Karpas-422 (cell line): ENCODE measurements around the gene TPCN2. TPM values are rescaled to one million over a fixed set of nuclear protein-coding genes. Genes with fewer than 3 reads are reported as not detected.
A peak's percentile ranks its signal among the peaks of the same experiment; 100 is the strongest.

Source experiments
- DNase-seq: peaks from one replicate; pipeline ENCODE4 v3.0.0-alpha.2; 2015
- H2AFZ ChIP-seq: fragments of 200-600 bp; sonication (generic); 2 replicates; pipeline ENCODE4 v1.6.1; 2014; ENCODE audit warnings: antibody characterized with exemption, low read length, mixed read lengths
- H3K27ac ChIP-seq: fragments of 200-600 bp; sonication (generic); 2 replicates; pipeline ENCODE4 v1.5.1; 2014; ENCODE audit warnings: mild to moderate bottlenecking, low read length, moderate library complexity
- H3K27me3 ChIP-seq: fragments of 200-600 bp; sonication (generic); 2 replicates; pipeline ENCODE4 v1.6.1; 2014; ENCODE audit warnings: low read length, mixed read lengths
- H3K36me3 ChIP-seq: fragments of 200-600 bp; sonication (generic); 2 replicates; pipeline ENCODE4 v1.6.1; 2014; ENCODE audit warnings: low read length, mixed read lengths; ENCODE audit not compliant: insufficient read depth
- H3K4me1 ChIP-seq: fragments of 200-600 bp; sonication (generic); 2 replicates; pipeline ENCODE4 v1.6.1; 2014; ENCODE audit warnings: mild to moderate bottlenecking, low read length, mixed read lengths
- H3K4me2 ChIP-seq: fragments of 200-600 bp; sonication (generic); 2 replicates; pipeline ENCODE4 v1.6.1; 2014; ENCODE audit warnings: low read length, low read depth, mild to moderate bottlenecking; ENCODE audit not compliant: poor library complexity, severe bottlenecking
- H3K4me3 ChIP-seq: fragments of 200-600 bp; sonication (generic); 2 replicates; pipeline ENCODE4 v1.5.1; 2014; ENCODE audit warnings: mild to moderate bottlenecking, antibody characterized with exemption, low read length, mixed read lengths
- H3K79me2 ChIP-seq: fragments of 200-600 bp; sonication (generic); 2 replicates; pipeline ENCODE4 v1.6.1; 2014; ENCODE audit warnings: mild to moderate bottlenecking, low read length, mixed read lengths
- H3K9ac ChIP-seq: fragments of 200-600 bp; sonication (generic); 2 replicates; pipeline ENCODE4 v1.6.0; 2014; ENCODE audit warnings: low read length
- H3K9me2 ChIP-seq: fragments of 200-600 bp; sonication (generic), shearing (Covaris generic); replicated peaks from 2 replicates; pipeline ENCODE4 v1.6.0; 2014; ENCODE audit warnings: mild to moderate bottlenecking, low read length, moderate library complexity; ENCODE audit not compliant: insufficient read depth
- H3K9me3 ChIP-seq: fragments of 300-700, 200-600 bp; sonication (generic); 2 replicates; pipeline ENCODE4 v1.6.1; 2014; ENCODE audit warnings: low read length, mixed read lengths
- H4K20me1 ChIP-seq: fragments of 200-600 bp; sonication (generic); 2 replicates; pipeline ENCODE4 v1.6.1; 2014; ENCODE audit warnings: mild to moderate bottlenecking, antibody characterized with exemption, low read length, low read depth; ENCODE audit not compliant: insufficient read depth
- total RNA-seq: library from RNA; depleted of rRNA; stranded (reverse); fragments of >200 nt; shearing (Covaris generic); gene quantifications from 2 replicates; pipeline ENCODE4 v1.2.3, GENCODE V29; 2014; ENCODE audit warnings: low replicate concordance

TPCN2 gene
- total RNA-seq, 1 experiment from 2014 or later = 37.6 TPM

GRCh38 chr11:69083531-69084247 lies 35.0 kb downstream of the TPCN2 start:
- H3K9me2 ChIP-seq = no peaks in the 10 kb centered on the region
- no peak overlapping the region for H3K27ac ChIP-seq
- peaks cover 20% of the 10 kb centered on the region; the same call in 1 of the 2 replicates for H4K20me1 ChIP-seq
- H3K9me3 ChIP-seq = no peaks in the 10 kb centered on the region
- no peak for DNase-seq
- no peak overlapping the region for H2AFZ ChIP-seq
- H3K79me2 ChIP-seq = no peaks in the 10 kb centered on the region
- no peak overlapping the region for H3K4me2 ChIP-seq
- H3K4me3 ChIP-seq = no peak overlapping the region
- peaks cover 11% of the 10 kb centered on the region for H3K36me3 ChIP-seq
- no peak overlapping the region for H3K9ac ChIP-seq
- no peaks in the 10 kb centered on the region for H3K27me3 ChIP-seq
- H3K4me1 ChIP-seq = no peaks in the 10 kb centered on the region

- Histone ChIP-seq H3K4me3 (no peak overlapping the region), H3K9me2 (no peaks in the 10 kb centered on the region), H4K20me1 (peaks cover 23% of the 10 kb centered on the region; the same call in 1 of the 2 replicates), H3K9ac (no peak overlapping the region), H3K27me3 (no peaks in the 10 kb centered on the region), H3K27ac (no peak overlapping the region), H3K79me2 (no peaks in the 10 kb centered on the region), H3K4me2 (no peak overlapping the region), H3K4me1 (no peaks in the 10 kb centered on the region), H3K9me3 (no peaks in the 10 kb centered on the region), H2AFZ (no peak overlapping the region), H3K36me3 (peaks cover 18% of the 10 kb centered on the region)
- DNase-seq = no peak
Measured at GRCh38 chr11:69084371-69084770, 35.6 kb downstream of the TPCN2 start.

GRCh38 chr11:69085490-69086095 lies 36.9 kb downstream of the TPCN2 start:
- Histone ChIP-seq H3K4me3 (no peak overlapping the region), H3K79me2 (no peaks in the 10 kb centered on the region), H3K9me2 (no peaks in the 10 kb centered on the region), H3K27me3 (no peaks in the 10 kb centered on the region), H3K4me1 (no peaks in the 10 kb centered on the region), H3K9me3 (no peaks in the 10 kb centered on the region), H3K27ac (no peak overlapping the region), H4K20me1 (peaks cover 28% of the 10 kb centered on the region; the same call in 1 of the 2 replicates), H3K36me3 (peaks cover 29% of the 10 kb centered on the region), H3K9ac (no peak overlapping the region), H2AFZ (no peak overlapping the region), H3K4me2 (no peak overlapping the region)
- DNase-seq = no peak

- H3K9ac ChIP-seq = no peak overlapping the region
- H4K20me1 ChIP-seq = peaks cover 29% of the 10 kb centered on the region
- H3K27ac ChIP-seq = no peak overlapping the region
- H3K9me2 ChIP-seq = no peaks in the 10 kb centered on the region
- no peaks in the 10 kb centered on the region for H3K27me3 ChIP-seq
- H2AFZ ChIP-seq = no peak overlapping the region
- no peaks in the 10 kb centered on the region for H3K4me1 ChIP-seq
- DNase-seq = no peak
- no peak overlapping the region for H3K4me3 ChIP-seq
- peaks cover 33% of the 10 kb centered on the region for H3K36me3 ChIP-seq
- no peaks in the 10 kb centered on the region for H3K9me3 ChIP-seq
- no peaks in the 10 kb centered on the region for H3K79me2 ChIP-seq
- no peak overlapping the region for H3K4me2 ChIP-seq
Measured at GRCh38 chr11:69086152-69087132, 37.7 kb downstream of the TPCN2 start.

GRCh38 chr11:69087133-69087524 lies 38.4 kb downstream of the TPCN2 start:
- H3K9me2 ChIP-seq = no peaks in the 10 kb centered on the region
- no peak overlapping the region for H2AFZ ChIP-seq
- H3K27me3 ChIP-seq = no peaks in the 10 kb centered on the region
- no peaks in the 10 kb centered on the region for H3K79me2 ChIP-seq
- H3K27ac ChIP-seq = no peak overlapping the region
- peaks cover 36% of the 10 kb centered on the region for H3K36me3 ChIP-seq
- no peak overlapping the region for H3K4me3 ChIP-seq
- DNase-seq = no peak
- no peak overlapping the region for H3K4me2 ChIP-seq
- H3K9ac ChIP-seq = no peak overlapping the region
- H3K9me3 ChIP-seq = no peaks in the 10 kb centered on the region
- H3K4me1 ChIP-seq = no peaks in the 10 kb centered on the region
- H4K20me1 ChIP-seq = peaks cover 34% of the 10 kb centered on the region

- no peaks in the 10 kb centered on the region for H3K4me1 ChIP-seq
- no peaks in the 10 kb centered on the region for H3K27me3 ChIP-seq
- H3K9me3 ChIP-seq = no peaks in the 10 kb centered on the region
- no peak for DNase-seq
- H3K27ac ChIP-seq = no peak overlapping the region
- H3K9me2 ChIP-seq = no peaks in the 10 kb centered on the region
- H3K4me3 ChIP-seq = no peak overlapping the region
- no peak overlapping the region for H2AFZ ChIP-seq
- H3K4me2 ChIP-seq = no peak overlapping the region
- H3K9ac ChIP-seq = no peak overlapping the region
- peaks cover 41% of the 10 kb centered on the region for H4K20me1 ChIP-seq
- H3K36me3 ChIP-seq = peaks cover 43% of the 10 kb centered on the region
- no peaks in the 10 kb centered on the region for H3K79me2 ChIP-seq
Measured at GRCh38 chr11:69087811-69088210, 39.1 kb downstream of the TPCN2 start.

DNA sequence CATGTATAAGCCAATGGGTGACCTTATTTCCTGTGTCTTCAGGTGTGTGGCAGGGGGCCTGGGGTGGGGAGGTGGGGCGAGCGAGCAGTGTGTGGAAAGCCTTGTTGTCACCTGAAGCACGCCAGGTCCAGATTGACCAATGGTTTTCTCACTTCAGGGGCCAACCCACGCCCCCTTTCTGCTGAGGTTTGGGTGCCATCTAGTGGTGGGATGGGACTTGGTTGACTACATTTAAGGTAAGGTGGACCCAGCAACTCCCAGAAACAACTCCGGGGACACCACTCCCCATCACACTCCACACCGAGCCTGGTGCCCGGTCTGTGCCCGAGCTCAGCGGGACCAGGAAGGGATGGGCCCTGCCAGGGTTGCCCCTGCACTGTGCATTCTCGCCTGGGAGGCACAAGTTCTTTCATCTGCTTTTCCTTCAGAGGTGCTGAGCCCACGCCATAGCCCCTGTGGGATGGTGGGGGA lies 40.0 kb downstream of the TPCN2 start:
- no peak overlapping the region for H3K4me3 ChIP-seq
- H3K27me3 ChIP-seq = no peaks in the 10 kb centered on the region
- H2AFZ ChIP-seq = no peak overlapping the region
- H3K27ac ChIP-seq = no peak overlapping the region
- peak; percentile 92 for DNase-seq
- H3K9ac ChIP-seq = no peak overlapping the region
- H4K20me1 ChIP-seq = peaks cover 46% of the 10 kb centered on the region
- no peaks in the 10 kb centered on the region for H3K79me2 ChIP-seq
- H3K36me3 ChIP-seq = peaks cover 47% of the 10 kb centered on the region
- H3K4me1 ChIP-seq = no peaks in the 10 kb centered on the region
- H3K9me3 ChIP-seq = no peaks in the 10 kb centered on the region
- no peak overlapping the region for H3K4me2 ChIP-seq
- no peaks in the 10 kb centered on the region for H3K9me2 ChIP-seq

DNA sequence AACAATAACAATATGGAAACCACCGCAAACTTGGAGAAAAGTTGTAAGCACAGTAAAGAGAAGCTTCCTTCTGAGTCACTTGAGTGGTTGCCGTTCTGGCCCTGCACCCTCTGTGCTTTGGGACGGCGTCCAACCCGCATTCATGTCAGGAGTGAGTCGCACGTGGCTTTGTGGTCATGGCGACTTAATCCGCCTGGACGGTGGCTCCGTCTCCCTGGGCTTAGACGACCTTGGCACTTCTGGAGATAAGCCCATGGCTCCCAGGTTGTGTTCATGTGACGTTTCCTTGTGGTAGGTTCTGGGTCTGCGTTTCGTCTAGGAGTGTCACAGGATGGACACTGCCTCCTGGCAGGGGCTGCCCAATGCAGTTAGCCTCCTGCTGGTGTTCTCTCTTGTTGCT lies 40.5 kb downstream of the TPCN2 start:
- Histone ChIP-seq H4K20me1 (peaks cover 46% of the 10 kb centered on the region), H3K4me2 (no peak overlapping the region), H3K27me3 (no peaks in the 10 kb centered on the region), H2AFZ (no peak overlapping the region), H3K9ac (no peak overlapping the region), H3K36me3 (peaks cover 47% of the 10 kb centered on the region), H3K79me2 (no peaks in the 10 kb centered on the region), H3K9me3 (no peaks in the 10 kb centered on the region), H3K27ac (no peak overlapping the region), H3K9me2 (no peaks in the 10 kb centered on the region), H3K4me3 (no peak overlapping the region), H3K4me1 (no peaks in the 10 kb centered on the region)
- DNase-seq = no peak
